ENCODE results near the gene CD7.
"Not testable (repeated sequence)": the region's sequence is repeated elsewhere in the genome, so short reads cannot be mapped to it uniquely, and the experiment has no call there.

Gene CD7

GRCh38 chr17:82351254-82351712 lies 33.9 kb upstream of the CD7 start:
- DNase-seq (ENCODE audit: low read depth), result no peak
- TF ChIP-seq CTCF (conservative IDR thresholded peaks at IDR 0.05; ENCODE audit: low read depth, low read length), result no peak
- H3K4me3 ChIP-seq (ENCODE audit: low read length), result no peak overlapping the region

- no peak overlapping the region for H3K4me3 ChIP-seq (ENCODE audit: low read length)
- no peak for DNase-seq (ENCODE audit: low read depth)
- TF ChIP-seq CTCF (conservative IDR thresholded peaks at IDR 0.05; ENCODE audit: low read depth, low read length), result no peak
These were observed 33.0 kb upstream of the CD7 start for GRCh38 chr17:82350182-82351030.

DNA sequence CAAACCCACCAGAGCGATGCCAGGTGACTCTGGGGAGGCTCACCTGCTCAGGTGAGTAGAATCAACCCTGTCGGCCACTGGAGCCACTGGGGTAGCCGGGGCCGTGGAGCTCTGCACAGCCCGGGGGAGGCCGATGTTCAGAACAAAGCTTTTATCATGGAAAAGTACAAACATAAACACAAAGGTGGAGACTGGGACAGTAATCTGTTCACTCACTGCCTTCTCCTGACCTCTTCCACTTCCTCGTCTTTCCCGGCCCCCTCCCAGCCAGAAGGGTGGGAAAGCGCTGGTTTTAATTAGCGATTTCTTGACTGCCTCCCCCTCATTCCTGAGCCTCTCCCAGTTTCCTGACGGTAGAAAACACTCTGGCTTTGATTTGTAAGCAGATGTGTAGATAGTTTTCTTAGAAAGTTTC lies 31.9 kb upstream of the CD7 start:
- no peak overlapping the region for H3K4me3 ChIP-seq (ENCODE audit: low read length)
- DNase-seq (ENCODE audit: low read depth), result no peak
- TF ChIP-seq CTCF (conservative IDR thresholded peaks at IDR 0.05; ENCODE audit: low read depth, low read length), result no peak

GRCh38 chr17:82348866-82349265 lies 31.5 kb upstream of the CD7 start:
- TF ChIP-seq CTCF (conservative IDR thresholded peaks at IDR 0.05; ENCODE audit: low read depth, low read length), result no peak
- DNase-seq (ENCODE audit: low read depth), result no peak
- no peak overlapping the region for H3K4me3 ChIP-seq (ENCODE audit: low read length)

DNA sequence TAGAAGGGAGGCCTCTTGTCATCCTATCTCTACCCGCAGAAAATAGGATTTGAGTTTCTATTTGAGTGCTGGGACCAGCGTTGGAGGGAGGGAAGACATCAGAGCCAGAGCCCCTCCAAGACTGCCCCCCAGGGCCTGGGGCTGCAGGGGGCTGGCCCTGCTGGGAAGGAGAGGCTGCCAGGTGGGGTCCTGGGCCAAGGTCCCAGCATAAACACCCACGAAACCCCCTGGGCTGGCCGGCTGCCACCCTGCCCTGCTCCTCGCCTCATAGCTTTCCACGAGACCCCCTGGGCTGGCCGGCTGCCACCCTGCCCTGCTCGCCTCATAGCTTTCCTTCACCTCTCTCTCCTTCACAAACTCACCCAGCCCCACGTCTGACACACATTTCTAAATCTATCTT lies 31.0 kb upstream of the CD7 start:
- no peak overlapping the region for H3K4me3 ChIP-seq (ENCODE audit: low read length)
- no peak for DNase-seq (ENCODE audit: low read depth)
- TF ChIP-seq CTCF (conservative IDR thresholded peaks at IDR 0.05; ENCODE audit: low read depth, low read length), result no peak

- not testable (repeated sequence) for H3K4me3 ChIP-seq (ENCODE audit: low read length); DNase-seq (ENCODE audit: low read depth)
These were observed 30.6 kb upstream of the CD7 start for GRCh38 chr17:82347994-82348393.

- DNase-seq (ENCODE audit: low read depth), result no peak
- no peak for TF ChIP-seq CTCF (conservative IDR thresholded peaks at IDR 0.05; ENCODE audit: low read depth, low read length)
- no peak overlapping the region for H3K4me3 ChIP-seq (ENCODE audit: low read length)
These were observed 29.2 kb upstream of the CD7 start for GRCh38 chr17:82346342-82347300.

Measured in retinal pigment epithelial cell (primary cell).